B cell (primary cell): Measurements from ENCODE around the gene ACTN1. TPM values are rescaled to one million over a fixed set of nuclear protein-coding genes. Genes with fewer than 3 reads are reported as not detected.

ENCODE experiments used
- ATAC-seq: fragments of 200-7000 bp; cut with Tn5 transposase; one replicate; pipeline ENCODE4 v1.10.0; 2021; ENCODE audit warnings: low read depth, mild to moderate bottlenecking, moderate number of reproducible peaks, moderate library complexity
- CTCF ChIA-PET: fragments of 350-600 bp; sonication (Branson Sonifier 250); formaldehyde crosslinking; loops from one replicate; lab custom pipeline; 2021; ENCODE audit warnings: antibody characterized with exemption, inconsistent platforms; lab: Charles Lee
- POLR2A ChIA-PET: fragments of 350-600 bp; sonication (Branson Sonifier 250); formaldehyde crosslinking; loops from one replicate; lab custom pipeline; 2021; ENCODE audit warnings: antibody characterized with exemption; lab: Charles Lee
- DNase-seq: peaks from one replicate; pipeline ENCODE4 v3.0.0; 2013
- H2AFZ ChIP-seq: 2 replicates; pipeline ENCODE4 v1.6.1; 2012; ENCODE audit warnings: mild to moderate bottlenecking, low read depth, low read length; ENCODE audit not compliant: insufficient read depth, poor library complexity, severe bottlenecking
- H3K27ac ChIP-seq, 2 donors: 1 replicate in 1 of 2; 2 replicates in 1 of 2; pipeline ENCODE4 v1.5.1; 2012 to 2013; ENCODE audit warnings: low read length in 2 of 2, mild to moderate bottlenecking in 2 of 2, moderate library complexity in 1 of 2
- H3K27me3 ChIP-seq, 4 experiments: fragments of 200-600 bp in 1 of 4; sonication (generic) in 1 of 4; replicated peaks in 1 of 4; 1 replicate in 2 of 4; 2 replicates in 2 of 4; pipeline versions ENCODE4 v1.6.1 to v1.7.0; 2013 to 2016; ENCODE audit warnings: low read length in 3 of 4, mild to moderate bottlenecking in 2 of 4, mixed read lengths in 1 of 4, moderate library complexity in 1 of 4; ENCODE audit not compliant: insufficient read depth in 4 of 4, control insufficient read depth in 3 of 4; ENCODE audit errors: control extremely low read depth in 1 of 4
- H3K36me3 ChIP-seq, 2 experiments: replicated peaks in 1 of 2; 1 replicate in 1 of 2; 2 replicates in 1 of 2; pipeline versions ENCODE4 v1.6.1 to v1.7.1; 2013; ENCODE audit warnings: low read length in 1 of 2; ENCODE audit not compliant: insufficient read depth in 2 of 2, control insufficient read depth in 1 of 2; ENCODE audit errors: control extremely low read depth in 1 of 2, extremely low read depth in 1 of 2
- H3K4me1 ChIP-seq, 2 donors: fragments of 200-600 bp in 1 of 2; sonication (generic) in 1 of 2; 1 replicate in 1 of 2; 2 replicates in 1 of 2; pipeline versions ENCODE4 v1.5.1 to v1.6.1; 2013 to 2017; ENCODE audit warnings: low read length in 2 of 2; ENCODE audit not compliant: control insufficient read depth in 2 of 2, insufficient read depth in 2 of 2
- H3K4me2 ChIP-seq: replicated peaks from 2 replicates; pipeline ENCODE3; 2012; ENCODE audit warnings: mild to moderate bottlenecking, low read depth, low read length; ENCODE audit not compliant: poor library complexity, severe bottlenecking
- H3K4me3 ChIP-seq, 5 experiments: fragments of 200-600 bp in 1 of 5; sonication (generic) in 1 of 5; 1 replicate in 3 of 5; 2 replicates in 2 of 5; pipeline versions ENCODE4 v1.5.1 to v1.7.0; 2011 to 2016; ENCODE audit warnings: low read length in 4 of 5, mild to moderate bottlenecking in 4 of 5, low read depth in 2 of 5, control low read depth in 1 of 5, moderate library complexity in 1 of 5; ENCODE audit not compliant: insufficient read depth in 1 of 5; ENCODE audit errors: control extremely low read depth in 1 of 5, extremely low read depth in 1 of 5
- H3K79me2 ChIP-seq: fragments of 200-600 bp; sonication (generic); one replicate; pipeline ENCODE4 v1.6.0; 2016; ENCODE audit warnings: low read length; ENCODE audit not compliant: control insufficient read depth, insufficient read depth
- H3K9ac ChIP-seq: fragments of 200-600 bp; sonication (generic); 2 replicates; pipeline ENCODE4 v1.6.1; 2017; ENCODE audit warnings: mild to moderate bottlenecking, low read length, moderate library complexity
- H3K9me3 ChIP-seq, 3 donors: one replicate each; pipeline versions ENCODE4 v1.6.1 to v1.7.1; 2013; ENCODE audit warnings: low read length in 2 of 3; ENCODE audit not compliant: control insufficient read depth in 2 of 3, insufficient read depth in 1 of 3; ENCODE audit errors: control extremely low read depth in 1 of 3
- H4K20me1 ChIP-seq: 2 replicates; pipeline ENCODE4 v1.6.0; 2012; ENCODE audit warnings: mild to moderate bottlenecking, low read length; ENCODE audit not compliant: insufficient read depth, control insufficient read depth, poor library complexity, severe bottlenecking
- H3K27ac Mint-ChIP-seq: one replicate; pipeline ENCODE4 v1.8.0; 2021; ENCODE audit warnings: mixed read lengths
- H3K27me3 Mint-ChIP-seq: one replicate; pipeline ENCODE4 v1.8.0; 2021; ENCODE audit warnings: mixed read lengths
- H3K4me1 Mint-ChIP-seq: one replicate; pipeline ENCODE4 v1.8.0; 2021; ENCODE audit warnings: mixed read lengths
- H3K4me3 Mint-ChIP-seq: one replicate; pipeline ENCODE4 v1.8.0; 2021; ENCODE audit warnings: mixed read lengths
- H3K9me3 Mint-ChIP-seq: one replicate; pipeline ENCODE4 v1.8.0; 2022; ENCODE audit warnings: mixed read lengths; ENCODE audit not compliant: insufficient read depth
- CTCF ChIP-seq: fragments of 200-600 bp; IDR thresholded peaks from one replicate; pipeline ENCODE4 v1.8.0; 2022; ENCODE audit warnings: antibody characterized with exemption, mild to moderate bottlenecking
- EZH2 ChIP-seq: IDR thresholded peaks from 2 replicates; pipeline ENCODE4 v1.6.1; 2012; ENCODE audit warnings: borderline replicate concordance, low read depth, mild to moderate bottlenecking, moderate library complexity, low read length; ENCODE audit not compliant: insufficient read depth, poor library complexity, severe bottlenecking
- WGBS: methylation state at CpG from one replicate; pipeline ENCODE4 v1.1.5; 2013; ENCODE audit warnings: missing lambda C conversion rate; ENCODE audit not compliant: insufficient coverage; 5-methylcytosine and 5-hydroxymethylcytosine counted together
- intact Hi-C: fragments of 100-400 bp; cut with micrococcal nuclease; formaldehyde crosslinking; loops from one replicate; pipeline ENCODE4 v1.10.0; 2022
- polyA plus RNA-seq: library from polyadenylated mRNA; depleted of rRNA; stranded (reverse); fragments of >200 nt; gene quantifications from 2 replicates; pipeline ENCODE4 v1.2.3, GENCODE V29; 2012
- total RNA-seq, 2 donors: library from RNA; stranded (reverse); fragments of 120-200 nt in 1 of 2; gene quantifications; 1 replicate in 1 of 2; 2 replicates in 1 of 2; pipeline versions ENCODE4 v1.2.3 to v1.2.4, GENCODE V29; 2013 to 2022

Gene ACTN1
- total and polyA plus RNA-seq, 2 donors (not counting 1 experiment from before 2014, with no cell fraction given), result 0.74 to 0.89 TPM

DNA sequence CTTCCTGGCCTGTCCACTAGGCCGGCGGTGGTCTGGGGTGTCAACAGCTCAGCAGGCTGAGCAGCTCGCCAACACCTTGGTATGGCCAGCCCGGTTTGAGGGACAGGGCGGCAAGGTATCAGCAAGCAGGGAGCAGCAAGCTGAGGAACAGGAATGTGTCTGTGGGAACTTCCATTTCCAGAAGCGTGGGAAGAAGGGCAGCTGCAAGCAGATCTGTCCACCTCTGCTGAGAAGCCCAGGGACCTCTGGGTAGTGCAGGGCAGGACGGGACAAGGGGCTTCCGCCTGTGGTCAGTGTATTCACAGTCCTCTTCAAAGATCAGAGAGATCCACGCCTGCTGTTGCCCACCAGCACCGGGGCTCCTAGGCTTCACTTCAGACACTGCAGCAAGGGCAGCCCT lies 36.0 kb downstream of the ACTN1 start:
- no peaks in the 10 kb centered on the region for H3K36me3 ChIP-seq
- TF ChIP-seq CTCF (no peak), EZH2 (no peak)
- H3K9ac ChIP-seq, result no peak overlapping the region
- intact Hi-C loops, result no loop called here
- no peaks in the 10 kb centered on the region for H4K20me1 ChIP-seq
- H3K4me1 Mint-ChIP-seq, result peaks cover 7% of the 10 kb centered on the region
- H3K27ac ChIP-seq, result no peak overlapping the region
- H3K9me3 Mint-ChIP-seq, result no peaks in the 10 kb centered on the region
- no peak overlapping the region for H3K4me3 Mint-ChIP-seq
- no peaks in the 10 kb centered on the region for H3K79me2 ChIP-seq
- peaks cover 5 to 6% of the 10 kb centered on the region in 2 donors for H3K4me1 ChIP-seq
- POLR2A ChIA-PET, result no interaction called here
- H2AFZ ChIP-seq, result no peak overlapping the region
- H3K9me3 ChIP-seq, result peaks cover 0 to 5% (median 0%) of the 10 kb centered on the region in 3 donors
- no peak overlapping the region for H3K4me2 ChIP-seq
- DNase-seq (no peak), ATAC-seq (no peak)
- H3K4me3 ChIP-seq, result no peak overlapping the region
- 86% methylated on average over 10 of the region's 10 CpGs for WGBS
- peaks cover 0 to 3% (median 0%) of the 10 kb centered on the region in 4 experiments for H3K27me3 ChIP-seq
- H3K27me3 Mint-ChIP-seq, result peaks cover 27% of the 10 kb centered on the region
- H3K27ac Mint-ChIP-seq, result no peak overlapping the region
- CTCF ChIA-PET, result no interaction called here

GRCh38 chr14:68942296-68943035 lies 36.6 kb downstream of the ACTN1 start:
- no peaks in the 10 kb centered on the region for H3K9me3 Mint-ChIP-seq
- no peak for ATAC-seq
- no peak for DNase-seq
- intact Hi-C loops, result no loop called here
- Histone ChIP-seq H2AFZ (no peak overlapping the region), H3K27me3 (peaks cover 0 to 3% (median 0%) of the 10 kb centered on the region in 4 experiments), H3K79me2 (no peaks in the 10 kb centered on the region), H3K9me3 (peaks cover 0 to 5% (median 0%) of the 10 kb centered on the region in 3 donors), H3K27ac (no peak overlapping the region), H3K9ac (no peak overlapping the region), H3K4me2 (no peak overlapping the region), H3K4me3 (no peak overlapping the region), H3K4me1 (no peaks in the 10 kb centered on the region), H4K20me1 (no peaks in the 10 kb centered on the region), H3K36me3 (no peaks in the 10 kb centered on the region)
- peaks cover under 1% of the 10 kb centered on the region for H3K4me1 Mint-ChIP-seq
- ChIA-PET CTCF (no interaction called here), POLR2A (no interaction called here)
- TF ChIP-seq EZH2 (no peak), CTCF (no peak)
- H3K27ac Mint-ChIP-seq, result no peak overlapping the region
- no peak overlapping the region for H3K4me3 Mint-ChIP-seq
- peaks cover 27% of the 10 kb centered on the region for H3K27me3 Mint-ChIP-seq
- 84% methylated on average over 10 of the region's 14 CpGs for WGBS
